HepG2 (cell line): ENCODE data around the gene LBR. TPM values are rescaled to one million over a fixed set of nuclear protein-coding genes. Genes with fewer than 3 reads are reported as not detected.

Experiments used
- FOXA3 ChIP-seq: IDR thresholded peaks from 2 replicates; pipeline ENCODE4 v1.6.1; 2016; ENCODE audit warnings: missing genetic modification reagents, missing compliant biosample characterization
- HIC2 ChIP-seq: sonication (generic); formaldehyde crosslinking; IDR thresholded peaks from 2 replicates; pipeline ENCODE4 v1.9.0; 2022; ENCODE audit warnings: low read depth, missing genetic modification reagents
- HOMEZ ChIP-seq: IDR thresholded peaks from 2 replicates; pipeline ENCODE4 v1.6.1; 2016; ENCODE audit warnings: low read depth
- KMT2B ChIP-seq: IDR thresholded peaks from 2 replicates; pipeline ENCODE4 v1.6.1; 2016; ENCODE audit warnings: missing genetic modification reagents, missing compliant biosample characterization
- MATR3 ChIP-seq: sonication (generic); formaldehyde crosslinking; IDR thresholded peaks from 2 replicates; pipeline ENCODE4 v1.4.0; 2020; ENCODE audit warnings: missing genetic modification reagents
- MXD4 ChIP-seq: IDR thresholded peaks from 2 replicates; pipeline ENCODE4 v1.6.1; 2016; ENCODE audit warnings: mild to moderate bottlenecking, missing biosample characterization, missing genetic modification reagents
- U2AF2 ChIP-seq: fragments of 200-400 bp; formaldehyde crosslinking; IDR thresholded peaks from 2 replicates; pipeline ENCODE4 v1.6.1; 2017; ENCODE audit warnings: low read depth, mild to moderate bottlenecking, low read length
- ZBTB3 ChIP-seq: sonication (generic); formaldehyde crosslinking; IDR thresholded peaks from 2 replicates; pipeline ENCODE4 v1.4.0; 2020; ENCODE audit warnings: low read depth, mild to moderate bottlenecking, moderate library complexity, missing genetic modification reagents, borderline replicate concordance
- ZFP82 ChIP-seq: sonication (generic); formaldehyde crosslinking; IDR thresholded peaks from 2 replicates; pipeline ENCODE4 v1.5.1; 2020; ENCODE audit warnings: mild to moderate bottlenecking, missing genetic modification reagents, borderline replicate concordance
- ZNF18 ChIP-seq: sonication (generic); formaldehyde crosslinking; IDR thresholded peaks from 2 replicates; pipeline ENCODE4 v1.8.0; 2022; ENCODE audit warnings: mild to moderate bottlenecking, missing genetic modification reagents; ENCODE audit not compliant: insufficient replicate concordance
- ZNF296 ChIP-seq: sonication (generic); formaldehyde crosslinking; conservative IDR thresholded peaks from 2 replicates; pipeline ENCODE4 v1.5.0; 2020; ENCODE audit warnings: mild to moderate bottlenecking, missing genetic modification reagents
- ZNF407 ChIP-seq: sonication (generic); formaldehyde crosslinking; IDR thresholded peaks from one replicate; pipeline ENCODE4 v1.5.1; 2020; ENCODE audit warnings: mild to moderate bottlenecking, missing genetic modification reagents; ENCODE audit errors: not compliant biosample characterization
- ZNF572 ChIP-seq: sonication (generic); formaldehyde crosslinking; IDR thresholded peaks from 2 replicates; pipeline ENCODE4 v1.5.1; 2020; ENCODE audit warnings: mild to moderate bottlenecking, missing genetic modification reagents
- ZNF691 ChIP-seq: sonication (generic); formaldehyde crosslinking; IDR thresholded peaks from 2 replicates; pipeline ENCODE4 v1.4.0; 2020; ENCODE audit warnings: missing genetic modification reagents, low read depth, mild to moderate bottlenecking, borderline replicate concordance
- polyA plus RNA-seq, 8 experiments: library from polyadenylated mRNA; depleted of rRNA in 3 of 8; stranded (reverse) in 7 of 8; unstranded in 1 of 8; fragments of >200 nt; fragmentation: Illumina TruSeq in 4 of 8; extraction: Trizol in 4 of 8; gene quantifications; 2 replicates each; pipeline versions ENCODE4 v1.2.1 to v1.2.3, GENCODE V29; 2011 to 2016; ENCODE audit warnings: low read depth in 4 of 8, missing spikeins in 1 of 8, mixed read lengths in 1 of 8; ENCODE audit not compliant: insufficient read depth in 1 of 8
- total RNA-seq, 5 experiments: library from RNA; depleted of rRNA; stranded (reverse); fragments of >200 nt; fragmentation: Illumina TruSeq; extraction: Trizol; gene quantifications; 2 replicates each; pipeline ENCODE4 v1.2.3, GENCODE V29; 2016; ENCODE audit warnings: low read depth in 1 of 5

The LBR gene
- total and polyA plus RNA-seq, 2 of the 13 experiments (the other 11 are each of a cell fraction or from before 2014, with no cell fraction given), result 38.9 to 76.7 TPM

- TF ChIP-seq ZNF407, result no peak
- TF ChIP-seq HOMEZ (CRISPR knock-in tag), result peak; percentile 74; the same call in 1 of the 2 replicates
- TF ChIP-seq ZNF572, result no peak
- TF ChIP-seq FOXA3 (CRISPR knock-in tag), result peak; percentile 48
- TF ChIP-seq MATR3 (CRISPR knock-in tag), result no peak
- peak; percentile 89 for TF ChIP-seq ZNF18 (CRISPR knock-in tag)
- TF ChIP-seq ZNF296 (CRISPR knock-in tag), result no peak
- no peak for TF ChIP-seq ZBTB3 (CRISPR knock-in tag)
- no peak for TF ChIP-seq U2AF2
- no peak for TF ChIP-seq HIC2 (CRISPR knock-in tag)
- TF ChIP-seq ZFP82 (CRISPR knock-in tag), result no peak
- no peak; the same call in 1 of the 2 replicates for TF ChIP-seq KMT2B (CRISPR knock-in tag)
- no peak for TF ChIP-seq ZNF691 (CRISPR knock-in tag)
- TF ChIP-seq MXD4, result peak; percentile 43; the same call in 1 of the 2 replicates
Measured at GRCh38 chr1:225441314-225442122, 13.7 kb upstream of the LBR start (continued).
